ENCODE measurements around the gene MRPL27. TPM values are rescaled to one million over a fixed set of nuclear protein-coding genes. Genes with fewer than 3 reads are reported as not detected.
A peak's percentile ranks its signal among the peaks of the same experiment; 100 is the strongest.
"Not testable (repeated sequence)": the region's sequence is repeated elsewhere in the genome, so short reads cannot be mapped to it uniquely, and the experiment has no call there.

Gene MRPL27
- total RNA-seq, 2 experiments from 2014 or later: 62.9 to 71.4 TPM

DNA sequence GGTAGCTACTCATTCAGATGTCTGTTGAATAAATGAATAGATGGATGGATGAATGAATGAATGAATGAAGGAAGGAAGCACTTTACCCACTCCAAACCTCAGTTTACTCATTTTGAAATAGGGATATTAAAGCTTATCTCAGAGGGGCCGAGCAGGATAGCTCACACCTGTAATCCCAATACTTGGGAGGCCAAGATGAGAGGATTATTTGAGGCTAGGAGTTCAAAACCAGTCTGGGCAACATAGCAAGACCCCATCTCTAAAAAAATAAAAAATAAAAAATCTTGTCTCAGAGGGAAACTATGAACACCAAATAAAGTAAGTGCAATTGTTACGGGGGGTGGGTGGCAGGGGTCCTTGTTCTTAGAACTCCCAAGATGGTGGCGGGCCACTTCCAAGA lies 25.7 kb upstream of the MRPL27 start:
- DNase-seq, H3K27ac Mint-ChIP-seq, H3K27me3 Mint-ChIP-seq, H3K9me3 Mint-ChIP-seq, H3K4me3 Mint-ChIP-seq, POLR2A ChIA-PET: not testable (repeated sequence)
- peaks cover 14% of the 10 kb centered on the region for H3K36me3 Mint-ChIP-seq (ENCODE audit: low read depth)
- peaks cover 30% of the 10 kb centered on the region for H3K4me1 Mint-ChIP-seq
- CTCF ChIA-PET: interaction anchor here (1.1 to 4.1 kb wide), 9 partner anchors 8 to 73 kb away, joined by 3 to 76 read pairs (median 11); partner anchors contain the start of genes EME1 and MRPL27

DNA sequence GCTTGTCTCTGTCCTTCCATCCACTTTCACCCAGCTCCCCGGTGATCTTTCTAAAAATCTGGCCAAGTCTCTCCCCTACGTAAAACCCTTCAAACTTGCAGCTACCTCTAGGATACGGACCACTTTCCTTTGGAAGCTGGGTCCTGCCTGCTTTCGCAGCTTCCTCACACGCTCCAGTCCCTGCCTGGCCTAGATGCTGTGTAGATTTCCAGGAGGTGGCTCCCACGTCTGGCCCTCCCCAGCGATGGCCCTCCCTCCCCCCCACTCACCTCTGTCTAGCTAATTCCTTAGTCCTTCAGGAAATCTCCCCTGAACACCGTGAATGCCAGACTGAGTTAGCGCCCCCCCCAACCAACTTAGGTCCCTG lies 24.9 kb upstream of the MRPL27 start:
- POLR2A ChIA-PET: interaction anchor here (0.8 kb wide), 1 partner anchor 123 kb away, joined by 4 read pairs; no protein-coding TSS in a partner anchor
- Mint-ChIP-seq H3K27me3 (no peaks in the 10 kb centered on the region), H3K36me3 (ENCODE audit: low read depth) (peaks cover 21% of the 10 kb centered on the region), H3K4me3 (peak overlapping the region; percentile 80), H3K4me1 (peaks cover 33% of the 10 kb centered on the region), H3K9me3 (no peaks in the 10 kb centered on the region), H3K27ac (peak overlapping the region; percentile 89)
- DNase-seq: no peak
- CTCF ChIA-PET: interaction anchor here (0.8 to 4.1 kb wide), 42 partner anchors 9 to 382 kb away, joined by 3 to 76 read pairs (median 5); partner anchors contain the start of genes EME1, MRPL27, PPP1R9B and XYLT2

DNA sequence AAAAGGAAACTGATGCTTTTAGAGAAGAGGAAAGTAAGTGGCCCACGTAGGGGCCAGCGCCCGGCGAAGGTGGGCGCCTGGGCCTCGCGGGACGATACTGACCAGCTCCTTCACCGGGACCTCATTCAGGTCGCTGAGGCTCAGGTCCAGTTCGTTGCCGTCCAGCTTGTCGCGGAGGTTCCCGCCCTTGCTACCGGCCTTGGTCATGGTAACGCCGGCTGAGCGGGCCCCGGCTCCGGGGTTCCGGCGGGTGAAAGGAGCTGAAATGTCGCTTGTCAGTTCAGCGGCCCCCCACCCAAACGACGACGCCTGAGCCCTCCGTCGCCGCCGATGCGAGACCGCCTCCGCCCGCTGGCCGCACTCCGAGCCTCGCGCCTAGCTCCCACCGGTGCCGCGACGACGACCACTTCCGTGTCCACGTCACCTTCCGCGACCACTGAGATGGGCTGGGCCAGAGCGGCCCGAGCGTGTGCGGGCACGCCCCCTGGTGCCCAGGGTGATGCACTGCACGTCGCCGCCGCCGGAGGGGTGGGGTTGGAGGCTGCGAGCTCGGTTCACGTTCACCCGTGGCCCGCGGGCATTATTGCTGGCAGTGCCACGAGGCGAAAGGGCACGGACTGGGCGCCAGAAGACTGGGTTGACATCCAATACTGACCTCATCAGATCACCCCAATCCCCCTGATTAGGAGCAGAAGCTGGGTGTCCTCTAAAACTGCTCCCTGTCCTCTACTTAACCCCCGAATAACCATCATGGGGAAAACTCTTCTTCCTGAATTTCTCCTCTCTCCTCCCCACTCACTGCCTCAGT lies 24.3 kb upstream of the MRPL27 start, which contains the start of gene LRRC59:
LRRC59 (minus strand) TSS at position 413 of the 808 bp plus-strand sequence; CDS start at position 207, 206 bp downstream.
- peak; percentile 93 for DNase-seq
- peak within 1 kb of the TSS; percentile 80 for H3K4me3 Mint-ChIP-seq

DNA sequence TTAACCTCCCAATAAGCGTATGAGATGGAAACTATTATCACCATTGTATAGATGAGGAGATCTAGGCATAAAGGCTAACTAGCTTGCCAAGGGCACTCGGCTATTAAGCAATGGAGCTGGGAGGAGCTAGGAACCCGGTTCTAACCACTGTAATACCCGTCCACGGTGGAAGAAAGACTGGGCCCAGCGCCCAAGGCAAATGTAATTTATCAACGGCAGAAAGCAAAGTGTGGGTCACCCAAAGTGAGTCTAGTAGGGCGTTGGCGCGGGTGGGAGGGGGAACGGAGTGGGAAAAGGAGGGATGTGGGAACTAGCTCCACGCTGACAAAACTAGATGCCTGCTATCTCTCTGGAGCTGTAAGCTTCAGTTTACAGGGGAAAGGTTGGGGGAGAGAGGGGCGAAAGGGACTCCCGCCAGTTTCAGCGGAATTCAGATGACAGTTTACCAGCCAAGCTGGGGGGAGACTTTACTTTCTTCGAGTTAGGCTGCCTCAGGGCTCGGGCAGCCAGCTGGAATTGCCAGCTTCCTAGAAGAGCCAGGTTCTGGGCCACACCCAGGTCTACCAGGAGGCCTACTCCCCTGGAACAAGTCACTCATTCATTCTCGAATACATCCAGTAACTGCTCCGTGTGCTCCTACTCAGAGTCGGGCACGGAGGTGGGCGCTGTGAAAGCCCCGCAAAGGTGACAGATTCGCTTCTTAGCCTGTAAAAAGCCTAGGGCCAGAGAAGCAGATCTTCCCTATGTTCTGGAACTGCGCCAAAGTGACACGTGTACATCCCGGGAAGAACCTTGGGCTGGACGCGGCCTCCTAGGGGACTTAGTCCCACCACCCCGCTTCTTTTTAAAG lies 23.5 kb upstream of the MRPL27 start:
- DNase-seq: no peak
- H3K4me3 Mint-ChIP-seq: peak overlapping the region; percentile 80
- no peaks in the 10 kb centered on the region for H3K27me3 Mint-ChIP-seq
- H3K4me1 Mint-ChIP-seq: peaks cover 33% of the 10 kb centered on the region
- H3K9me3 Mint-ChIP-seq: no peaks in the 10 kb centered on the region
- ChIA-PET POLR2A (interaction anchor here (0.6 to 0.9 kb wide), 2 partner anchors 30 to 135 kb away, joined by 3 to 4 read pairs; partner anchors contain the start of gene ACSF2), CTCF (interaction anchor here (0.5 to 4.1 kb wide), 58 partner anchors 8 to 1530 kb away, joined by 3 to 76 read pairs (median 4); partner anchors contain the start of genes EME1, MRPL27, PPP1R9B and XYLT2)
- H3K36me3 Mint-ChIP-seq (ENCODE audit: low read depth): peaks cover 34% of the 10 kb centered on the region
- H3K27ac Mint-ChIP-seq: peak overlapping the region; percentile 89

More for the DNA sequence above, 24.3 kb upstream of the MRPL27 start, which contains the start of gene LRRC59:
- Mint-ChIP-seq H3K36me3 (ENCODE audit: low read depth) (peaks cover 25% of the 10 kb centered on the region), H3K9me3 (no peaks in the 10 kb centered on the region), H3K4me1 (peaks cover 33% of the 10 kb centered on the region), H3K27me3 (no peaks in the 10 kb centered on the region), H3K27ac (peak within 1 kb of the TSS; percentile 89)
- ChIA-PET CTCF (interaction anchor here (0.6 to 4.1 kb wide), 57 partner anchors 9 to 1531 kb away, joined by 3 to 76 read pairs (median 4); partner anchors contain the start of genes EME1, MRPL27, PPP1R9B and XYLT2), POLR2A (interaction anchor here (0.8 to 0.9 kb wide), 2 partner anchors 29 to 122 kb away, joined by 3 to 4 read pairs; partner anchors contain the start of gene ACSF2)

DNA sequence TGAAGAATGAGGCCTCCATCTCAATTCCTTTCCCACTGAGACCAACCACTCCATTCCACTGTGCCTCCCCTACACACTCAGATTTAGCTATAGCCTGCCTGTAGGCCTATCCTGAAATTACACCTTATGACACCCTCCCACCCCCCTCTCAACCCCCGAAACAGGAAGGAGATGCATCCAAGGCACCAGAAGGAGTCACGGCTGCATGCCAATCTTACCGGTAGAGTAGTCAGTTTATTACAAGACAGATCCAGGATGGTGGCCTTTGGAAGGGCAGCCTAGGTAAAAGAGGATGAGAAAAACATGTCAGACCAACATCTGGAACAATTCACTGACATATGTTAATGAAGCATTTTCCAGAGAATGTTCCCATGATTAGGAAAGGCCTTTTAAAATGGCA lies 21.7 kb upstream of the MRPL27 start:
- H3K27me3 Mint-ChIP-seq: no peaks in the 10 kb centered on the region
- POLR2A ChIA-PET: no interaction called here
- CTCF ChIA-PET: no interaction called here
- H3K9me3 Mint-ChIP-seq: no peaks in the 10 kb centered on the region
- H3K27ac Mint-ChIP-seq: no peak overlapping the region
- peaks cover 42% of the 10 kb centered on the region for H3K36me3 Mint-ChIP-seq (ENCODE audit: low read depth)
- peak overlapping the region; percentile 1 for H3K4me3 Mint-ChIP-seq
- H3K4me1 Mint-ChIP-seq: peaks cover 33% of the 10 kb centered on the region
- no peak for DNase-seq

DNA sequence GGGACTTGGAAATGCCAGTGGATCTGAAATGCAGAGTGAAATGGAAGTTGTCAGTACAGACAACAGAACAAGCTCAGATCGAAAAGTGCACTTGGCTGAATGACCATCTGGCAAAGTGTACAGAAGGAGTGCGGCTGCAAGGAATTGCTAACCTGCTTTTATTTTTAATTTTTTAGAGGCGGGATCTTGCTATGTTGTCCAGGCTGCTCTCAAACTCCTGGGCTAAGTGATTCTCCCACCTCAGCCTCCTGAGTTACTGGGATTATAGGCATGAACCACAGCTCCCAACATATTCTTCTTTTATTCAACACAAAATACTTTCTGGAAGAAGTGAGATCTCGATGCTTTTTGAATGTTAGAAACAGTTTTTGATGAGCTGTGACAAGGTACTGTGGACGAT lies 20.7 kb upstream of the MRPL27 start:
- Mint-ChIP-seq H3K9me3 (no peaks in the 10 kb centered on the region), H3K4me3 (no peak overlapping the region), H3K27me3 (no peaks in the 10 kb centered on the region), H3K36me3 (ENCODE audit: low read depth) (peaks cover 50% of the 10 kb centered on the region), H3K27ac (no peak overlapping the region), H3K4me1 (peaks cover 33% of the 10 kb centered on the region)
- ChIA-PET POLR2A (no interaction called here), CTCF (interaction anchor here (5.4 kb wide), 1 partner anchor 13 kb away, joined by 16 read pairs; no protein-coding TSS in a partner anchor)
- no peak for DNase-seq

DNA sequence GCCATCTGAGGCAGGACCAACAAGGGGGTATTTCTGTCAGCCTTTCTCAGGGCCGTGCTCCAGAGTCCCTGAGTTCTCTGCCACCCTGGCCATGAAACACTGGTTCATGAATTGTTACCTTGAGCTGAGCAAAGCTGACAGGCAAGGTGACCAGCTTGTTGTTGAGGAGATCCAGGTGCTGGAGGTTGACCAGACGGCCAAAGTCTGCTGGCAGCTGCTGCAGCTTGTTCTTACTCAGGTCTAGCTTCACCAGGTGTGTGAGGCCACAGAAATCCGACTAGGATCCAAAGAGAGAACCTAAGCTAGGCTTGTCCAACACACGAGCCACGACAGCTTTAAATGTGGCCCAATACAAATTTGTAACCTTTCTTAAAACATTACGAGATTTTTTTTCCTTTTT lies 19.6 kb upstream of the MRPL27 start:
- Mint-ChIP-seq H3K27me3 (no peaks in the 10 kb centered on the region), H3K27ac (no peak overlapping the region), H3K36me3 (ENCODE audit: low read depth) (peaks cover 60% of the 10 kb centered on the region), H3K9me3 (no peaks in the 10 kb centered on the region), H3K4me3 (no peak overlapping the region), H3K4me1 (peaks cover 28% of the 10 kb centered on the region)
- POLR2A ChIA-PET: no interaction called here
- CTCF ChIA-PET: interaction anchor here (0.6 to 5.4 kb wide), 4 partner anchors 9 to 119 kb away, joined by 3 to 16 read pairs (median 4); no protein-coding TSS in a partner anchor
- DNase-seq: no peak

DNA sequence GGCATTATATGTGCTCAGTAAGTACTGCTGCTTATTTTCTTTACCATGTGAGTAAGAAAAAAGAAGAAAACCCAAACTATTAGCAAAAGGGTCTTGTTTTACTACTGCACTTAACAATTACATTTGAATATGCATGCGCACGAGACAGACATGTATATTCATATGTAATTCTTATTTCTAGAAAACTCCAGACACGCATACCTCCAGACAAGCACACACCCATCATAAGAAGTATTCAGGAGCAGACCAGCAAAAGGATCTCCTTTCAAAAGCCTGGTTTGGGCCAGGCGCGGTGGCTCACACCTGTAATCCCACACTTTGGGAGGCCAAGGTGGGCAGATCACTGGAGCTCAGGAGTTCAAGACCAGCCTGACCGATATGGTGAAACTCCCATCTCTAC lies 16.6 kb upstream of the MRPL27 start:
- H3K4me1 Mint-ChIP-seq: peaks cover 7% of the 10 kb centered on the region
- H3K27me3 Mint-ChIP-seq: no peaks in the 10 kb centered on the region
- H3K27ac Mint-ChIP-seq: no peak overlapping the region
- ChIA-PET POLR2A (no interaction called here), CTCF (interaction anchor here (1.7 to 5.4 kb wide), 2 partner anchors 8 to 9 kb away, joined by 15 to 16 read pairs; partner anchors contain the start of gene LRRC59)
- no peak overlapping the region for H3K4me3 Mint-ChIP-seq
- DNase-seq: no peak
- no peaks in the 10 kb centered on the region for H3K9me3 Mint-ChIP-seq
- peaks cover 75% of the 10 kb centered on the region for H3K36me3 Mint-ChIP-seq (ENCODE audit: low read depth)

DNA sequence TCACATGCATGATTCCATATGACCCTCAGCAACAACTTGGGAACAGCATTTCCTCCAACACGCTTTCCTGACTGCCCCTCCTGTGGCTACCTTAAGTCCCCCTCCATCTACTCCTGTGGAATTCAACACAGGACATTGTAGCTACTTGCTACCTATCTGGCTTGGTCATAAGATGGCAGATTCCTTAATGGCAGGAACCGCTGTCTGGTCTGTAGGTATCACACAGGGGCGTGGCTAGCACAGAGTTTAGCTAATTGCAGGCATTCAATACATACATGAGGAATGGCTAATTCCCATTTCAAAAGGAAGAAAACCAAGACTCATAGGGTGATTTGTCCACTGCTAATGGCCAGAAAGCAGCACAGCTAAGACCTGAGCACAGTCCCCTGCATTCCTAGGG lies 15.7 kb upstream of the MRPL27 start:
- H3K27ac Mint-ChIP-seq: no peak overlapping the region
- H3K9me3 Mint-ChIP-seq: no peaks in the 10 kb centered on the region
- no peaks in the 10 kb centered on the region for H3K27me3 Mint-ChIP-seq
- peaks cover 70% of the 10 kb centered on the region for H3K36me3 Mint-ChIP-seq (ENCODE audit: low read depth)
- DNase-seq: no peak
- peaks cover 3% of the 10 kb centered on the region for H3K4me1 Mint-ChIP-seq
- POLR2A ChIA-PET: no interaction called here
- no peak overlapping the region for H3K4me3 Mint-ChIP-seq
- CTCF ChIA-PET: interaction anchor here (1.7 kb wide), 1 partner anchor 8 kb away, joined by 15 read pairs; the partner anchor contains the start of gene LRRC59

DNA sequence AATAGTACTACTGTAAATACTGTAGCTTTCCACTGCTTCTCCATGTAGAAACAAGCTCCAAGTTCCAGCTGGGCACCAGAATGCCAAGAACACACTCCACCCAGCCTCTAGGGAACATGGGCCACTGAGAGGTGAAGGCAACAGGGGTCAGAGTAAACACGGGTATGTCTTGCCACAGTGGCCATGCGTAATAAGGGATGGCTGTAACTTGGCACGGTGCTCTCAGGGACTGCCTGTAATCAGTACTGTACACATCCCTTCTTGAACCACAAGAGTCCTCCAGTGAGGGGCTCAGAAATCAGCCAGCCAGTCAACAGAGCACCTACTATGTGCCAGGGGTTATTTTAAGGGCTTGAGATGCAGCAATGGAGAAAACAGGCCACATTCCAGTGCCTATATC lies 13.5 kb upstream of the MRPL27 start:
- DNase-seq: no peak
- Mint-ChIP-seq H3K27ac (peak overlapping the region; percentile 17), H3K27me3 (no peaks in the 10 kb centered on the region), H3K4me1 (no peaks in the 10 kb centered on the region), H3K9me3 (no peaks in the 10 kb centered on the region), H3K4me3 (no peak overlapping the region), H3K36me3 (ENCODE audit: low read depth) (peaks cover 66% of the 10 kb centered on the region)
- POLR2A ChIA-PET: no interaction called here
- CTCF ChIA-PET: interaction anchor here (2.9 kb wide), 1 partner anchor 11 kb away, joined by 17 read pairs; the partner anchor contains the start of gene LRRC59

DNA sequence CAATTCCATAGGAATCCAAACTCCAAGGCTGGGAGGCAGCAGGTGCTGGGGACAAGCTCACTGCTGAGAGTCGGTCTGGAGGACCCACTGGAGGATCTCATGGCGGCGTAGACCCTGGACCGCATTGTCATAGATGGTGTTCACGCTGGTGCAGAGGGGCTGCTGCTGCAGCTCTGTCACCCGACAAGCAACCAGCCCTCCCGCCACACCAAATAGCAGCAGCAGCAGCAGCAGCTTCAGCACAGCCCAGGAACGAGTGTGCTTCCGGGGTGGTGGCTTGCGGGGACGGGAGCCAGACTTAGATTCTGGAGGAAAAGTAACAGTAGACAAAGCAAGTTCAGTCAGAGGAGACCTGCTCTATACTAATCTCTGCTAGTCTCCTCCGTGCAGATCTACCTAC lies 9.9 kb upstream of the MRPL27 start:
- no peaks in the 10 kb centered on the region for H3K4me1 Mint-ChIP-seq
- POLR2A ChIA-PET: no interaction called here
- no peak overlapping the region for H3K4me3 Mint-ChIP-seq
- H3K36me3 Mint-ChIP-seq (ENCODE audit: low read depth): peaks cover 64% of the 10 kb centered on the region
- no peak for DNase-seq
- no peak overlapping the region for H3K27ac Mint-ChIP-seq
- CTCF ChIA-PET: interaction anchor here (0.6 to 10.9 kb wide), 3 partner anchors 9 to 525 kb away, joined by 3 to 76 read pairs (median 3); partner anchors contain the start of gene LRRC59
- H3K9me3 Mint-ChIP-seq: no peaks in the 10 kb centered on the region
- no peaks in the 10 kb centered on the region for H3K27me3 Mint-ChIP-seq

DNA sequence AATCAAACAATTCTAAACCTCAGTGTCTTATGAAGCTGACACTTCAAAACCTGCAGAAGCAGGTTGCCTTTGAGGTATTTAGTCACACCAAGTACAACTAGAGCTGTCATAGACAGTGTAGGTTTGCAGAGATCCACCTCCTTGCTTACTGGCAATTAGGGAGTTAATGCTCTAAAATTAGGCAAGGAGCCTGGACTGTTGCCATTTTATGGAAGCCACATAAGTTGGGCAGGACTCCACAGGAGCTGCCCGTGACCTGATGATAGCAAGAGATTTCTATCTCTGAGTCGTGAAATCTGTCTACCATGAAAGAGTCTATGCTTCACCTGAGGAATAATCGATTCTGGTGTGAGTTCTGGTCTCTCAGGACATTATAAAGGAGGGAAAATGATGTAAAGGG lies 8.9 kb upstream of the MRPL27 start:
- Mint-ChIP-seq H3K27me3 (no peaks in the 10 kb centered on the region), H3K4me1 (peaks cover 1% of the 10 kb centered on the region), H3K27ac (no peak overlapping the region), H3K4me3 (no peak overlapping the region), H3K9me3 (no peaks in the 10 kb centered on the region), H3K36me3 (ENCODE audit: low read depth) (peaks cover 56% of the 10 kb centered on the region)
- DNase-seq: no peak
- ChIA-PET CTCF (interaction anchor here (0.9 to 10.9 kb wide), 4 partner anchors 10 to 182 kb away, joined by 4 to 76 read pairs (median 10); partner anchors contain the start of gene LRRC59), POLR2A (no interaction called here)
